PC-9 (cell line): ENCODE measurements around the gene HOXB6. TPM values are rescaled to one million over a fixed set of nuclear protein-coding genes. Genes with fewer than 3 reads are reported as not detected.

Experiments used
- BruUV-seq: library from RNA; stranded (reverse); fragments of 400-500 nt; replicated peaks from 2 replicates; lab custom pipeline; 2021; lab: Mats Ljungman, UMichigan
- CTCF ChIA-PET: fragments of 300-600 bp; sonication (Branson Sonifier 250); formaldehyde crosslinking; loops from one replicate; lab custom pipeline; 2022; ENCODE audit warnings: antibody characterized with exemption; lab: Charles Lee
- POLR2A ChIA-PET: fragments of 300-600 bp; sonication (Branson Sonifier 250); formaldehyde crosslinking; loops from one replicate; lab custom pipeline; 2022; ENCODE audit warnings: antibody characterized with exemption; ENCODE audit not compliant: unreplicated experiment; lab: Charles Lee
- DNase-seq, 2 experiments: peaks; one replicate each; pipeline versions ENCODE4 v3.0.0 to v3.0.0-alpha.2; 2015 to 2022; ENCODE audit warnings: mixed read lengths in 1 of 2
- H2AFZ ChIP-seq: fragments of 200-600 bp; sonication (generic); 2 replicates; pipeline ENCODE4 v1.8.1; 2017; ENCODE audit warnings: antibody characterized with exemption
- H3F3A ChIP-seq: fragments of 200-600 bp; sonication (generic); 2 replicates; pipeline ENCODE4 v1.8.1; 2017; ENCODE audit warnings: antibody characterized with exemption, mild to moderate bottlenecking, low read depth; ENCODE audit not compliant: insufficient read depth
- H3K27ac ChIP-seq: fragments of 200-600 bp; sonication (generic); 2 replicates; pipeline ENCODE4 v1.6.1; 2016; ENCODE audit warnings: mixed run types
- H3K27me3 ChIP-seq: fragments of 200-600 bp; sonication (generic); 2 replicates; pipeline ENCODE4 v1.6.1; 2016; ENCODE audit warnings: low read depth, mixed run types; ENCODE audit not compliant: insufficient read depth
- H3K36me3 ChIP-seq: fragments of 200-600 bp; sonication (generic); 2 replicates; pipeline ENCODE4 v1.6.1; 2016; ENCODE audit warnings: low read depth, mixed run types
- H3K4me1 ChIP-seq: fragments of 200-600 bp; sonication (generic); replicated peaks from 2 replicates; pipeline ENCODE4 v1.6.1; 2016; ENCODE audit warnings: mixed run types; ENCODE audit not compliant: insufficient read depth
- H3K4me2 ChIP-seq: fragments of 200-600 bp; sonication (generic); 2 replicates; pipeline ENCODE4 v1.6.1; 2017; ENCODE audit warnings: mixed run types
- H3K4me3 ChIP-seq: fragments of 200-600 bp; sonication (generic); 2 replicates; pipeline ENCODE4 v1.6.1; 2016; ENCODE audit warnings: mixed run types
- H3K79me2 ChIP-seq: fragments of 200-600 bp; sonication (generic); 2 replicates; pipeline ENCODE4 v1.6.1; 2017; ENCODE audit warnings: low read depth, mixed run types
- H3K9me2 ChIP-seq: fragments of 200-600 bp; sonication (generic); 2 replicates; pipeline ENCODE4 v1.8.1; 2017; ENCODE audit warnings: mild to moderate bottlenecking; ENCODE audit not compliant: insufficient read depth
- H3K9me3 ChIP-seq: fragments of 200-600 bp; sonication (generic); 2 replicates; pipeline ENCODE4 v1.8.1; 2016; ENCODE audit warnings: low read depth; ENCODE audit not compliant: insufficient read depth
- H4K20me1 ChIP-seq: fragments of 200-600 bp; sonication (generic); 2 replicates; pipeline ENCODE4 v1.8.1; 2017; ENCODE audit not compliant: insufficient read depth
- CTCF ChIP-seq: fragments of 200-600 bp; sonication (generic); conservative IDR thresholded peaks from 2 replicates; pipeline ENCODE4 v1.6.1; 2017; ENCODE audit warnings: mixed run types, antibody characterized with exemption, mild to moderate bottlenecking, moderate library complexity
- EZH2 ChIP-seq: fragments of 200-600 bp; sonication (generic); IDR thresholded peaks from 2 replicates; pipeline ENCODE4 v1.8.0; 2017; ENCODE audit warnings: antibody characterized with exemption, low read depth
- intact Hi-C: fragments of 100-400 bp; cut with micrococcal nuclease; formaldehyde crosslinking; loops from one replicate; pipeline ENCODE4 v1.10.0; 2022; ENCODE audit not compliant: unreplicated experiment
- total RNA-seq: library from RNA; stranded (reverse); gene quantifications from 2 replicates; pipeline ENCODE4 v1.2.3, GENCODE V29; 2021

HOXB6 gene
- total RNA-seq, 1 experiment from 2014 or later, result 30.7 TPM

GRCh38 chr17:48611681-48612455 is 7.1 kb upstream of the HOXB6 start:
- Histone ChIP-seq H2AFZ (peak overlapping the region; percentile 92), H3K4me2 (peak overlapping the region; percentile 88), H3K27ac (peak overlapping the region; percentile 63), H4K20me1 (no peaks in the 10 kb centered on the region), H3K4me3 (peak overlapping the region; percentile 80), H3K9me3 (no peaks in the 10 kb centered on the region), H3K4me1 (peaks cover 20% of the 10 kb centered on the region), H3K36me3 (no peaks in the 10 kb centered on the region), H3K9me2 (no peaks in the 10 kb centered on the region), H3K79me2 (peaks cover 24% of the 10 kb centered on the region), H3K27me3 (no peaks in the 10 kb centered on the region), H3F3A (no peaks in the 10 kb centered on the region; the same call in 1 of the 2 replicates)
- intact Hi-C loops, result loop anchor here (10.0 kb wide), 1 partner anchor 667 kb away; the partner anchor contains the start of gene PNPO
- no TSS peak for BruUV-seq
- no peak for TF ChIP-seq EZH2
- TF ChIP-seq CTCF, result no peak
- peak; percentile 49 to 55 for DNase-seq
- POLR2A ChIA-PET, result no interaction called here
- CTCF ChIA-PET, result no interaction called here

- H3K79me2 ChIP-seq, result peaks cover 24% of the 10 kb centered on the region
- peak overlapping the region; percentile 92 for H2AFZ ChIP-seq
Measured at GRCh38 chr17:48611213-48611612, 6.4 kb upstream of the HOXB6 start.

More at GRCh38 chr17:48611213-48611612, 6.4 kb upstream of the HOXB6 start:
- POLR2A ChIA-PET, result no interaction called here
- peak in 1 of 2 experiments; percentile 34 for DNase-seq
- H3K9me2 ChIP-seq, result no peaks in the 10 kb centered on the region
- H3K4me3 ChIP-seq, result peak overlapping the region; percentile 80
- H3K36me3 ChIP-seq, result no peaks in the 10 kb centered on the region
- peaks cover 20% of the 10 kb centered on the region for H3K4me1 ChIP-seq
- TF ChIP-seq EZH2 (no peak), CTCF (no peak)
- H3K27me3 ChIP-seq, result no peaks in the 10 kb centered on the region
- intact Hi-C loops, result loop anchor here (10.0 kb wide), 1 partner anchor 666 kb away; the partner anchor contains the start of gene PNPO
- H3F3A ChIP-seq, result no peaks in the 10 kb centered on the region; the same call in 1 of the 2 replicates
- H3K9me3 ChIP-seq, result no peaks in the 10 kb centered on the region
- peak overlapping the region; percentile 88 for H3K4me2 ChIP-seq
- H3K27ac ChIP-seq, result peak overlapping the region; percentile 63
- no TSS peak for BruUV-seq
- no peaks in the 10 kb centered on the region for H4K20me1 ChIP-seq
- CTCF ChIA-PET, result no interaction called here
